K562 (cell line): ENCODE data around the gene OMG. TPM values are rescaled to one million over a fixed set of nuclear protein-coding genes. Genes with fewer than 3 reads are reported as not detected.
A peak's percentile ranks its signal among the peaks of the same experiment; 100 is the strongest.

Source experiments
- ATAC-seq: fragments of 200-7000 bp; cut with Tn5 transposase; 3 replicates; pipeline ENCODE4 v1.9.1; 2020; ENCODE audit warnings: moderate library complexity
- BruUV-seq: library from RNA; stranded (reverse); fragments of 400-500 nt; replicated peaks from 2 replicates; lab custom pipeline; 2021; lab: Mats Ljungman, UMichigan
- CTCF ChIA-PET: fragments of 300-600 bp; formaldehyde crosslinking; extraction: SDS; loops from one replicate; lab custom pipeline; 2021; ENCODE audit warnings: low intra/inter-chr PET ratio; lab: Yijun Ruan, JAX
- POLR2A ChIA-PET: fragments of 300-600, 350-650 bp; sonication (Branson Sonifier 250); formaldehyde crosslinking; extraction: SDS; loops from one replicate; lab custom pipeline; 2021; ENCODE audit warnings: antibody characterized with exemption, inconsistent platforms; lab: Yijun Ruan, JAX
- DNase-seq, 4 experiments: peaks; one replicate each; pipeline versions ENCODE4 v3.0.0 to v3.0.0-alpha.2; 2011 to 2018; ENCODE audit warnings: low spot score in 3 of 4, mixed read lengths in 3 of 4; ENCODE audit errors: extremely low read depth in 1 of 4
- FAIRE-seq: peaks from 2 replicates; lab custom pipeline; 2011; peaks lifted over from hg19 to GRCh38; lab: Jason Lieb, UNC
- H2AFZ ChIP-seq: 2 replicates; pipeline ENCODE4 v1.6.0; 2011; ENCODE audit warnings: low read depth, low read length, control low read depth, inconsistent platforms
- H3K27ac ChIP-seq: fragments of 200-600 bp; 3 replicates; pipeline ENCODE4 v1.8.0; 2011; ENCODE audit warnings: low read depth, mild to moderate bottlenecking, control low read depth, inconsistent platforms, low read length, moderate library complexity, mixed read lengths; ENCODE audit errors: extremely low read depth
- H3K27me3 ChIP-seq, 2 experiments: fragments of 300-600 bp in 1 of 2; 2 replicates in 1 of 2; 3 replicates in 1 of 2; pipeline versions ENCODE4 v1.6.0 to v1.8.0; 2011; ENCODE audit warnings: inconsistent platforms in 2 of 2, low read length in 2 of 2, mild to moderate bottlenecking in 1 of 2, mixed read lengths in 1 of 2, moderate library complexity in 1 of 2; ENCODE audit not compliant: control insufficient read depth in 2 of 2, insufficient read depth in 2 of 2
- H3K36me3 ChIP-seq: fragments of 300-600 bp; 3 replicates; pipeline ENCODE4 v1.8.0; 2011; ENCODE audit warnings: mild to moderate bottlenecking, low read length, inconsistent platforms; ENCODE audit not compliant: control insufficient read depth, insufficient read depth
- H3K4me1 ChIP-seq, 2 experiments: fragments of 200-600 bp in 1 of 2; replicated peaks in 1 of 2; 2 replicates in 1 of 2; 3 replicates in 1 of 2; pipeline versions ENCODE4 v1.5.1 to v1.8.0; 2011; ENCODE audit warnings: inconsistent platforms in 2 of 2, low read length in 2 of 2, mild to moderate bottlenecking in 1 of 2, mixed read lengths in 1 of 2, moderate library complexity in 1 of 2; ENCODE audit not compliant: control insufficient read depth in 2 of 2, insufficient read depth in 2 of 2
- H3K4me2 ChIP-seq: 2 replicates; pipeline ENCODE4 v1.6.1; 2011; ENCODE audit warnings: low read length, control low read depth, inconsistent platforms, mixed read lengths; ENCODE audit not compliant: insufficient read depth
- H3K4me3 ChIP-seq: fragments of 200-600 bp; sonication (generic), shearing (Covaris generic); 2 replicates; pipeline ENCODE4 v1.5.1; 2016; ENCODE audit warnings: control low read depth, inconsistent platforms
- H3K79me2 ChIP-seq: fragments of 200-600 bp; 3 replicates; pipeline ENCODE4 v1.8.0; 2011; ENCODE audit warnings: low read length, inconsistent platforms; ENCODE audit not compliant: control insufficient read depth, insufficient read depth
- H3K9ac ChIP-seq, 2 experiments: 2 replicates each; pipeline versions ENCODE4 v1.6.0 to v1.6.1; 2011; ENCODE audit warnings: low read depth in 2 of 2, low read length in 2 of 2, control low read depth in 1 of 2, inconsistent platforms in 1 of 2, mild to moderate bottlenecking in 1 of 2, mixed read lengths in 1 of 2; ENCODE audit not compliant: insufficient read depth in 1 of 2
- H3K9me1 ChIP-seq: one replicate; pipeline ENCODE4 v1.6.0; 2011; ENCODE audit warnings: inconsistent platforms, mild to moderate bottlenecking, low read length, moderate library complexity; ENCODE audit not compliant: control insufficient read depth, insufficient read depth
- H3K9me3 ChIP-seq: replicated peaks from 2 replicates; pipeline ENCODE4 v1.5.1; 2011; ENCODE audit warnings: low read depth, low read length, inconsistent platforms; ENCODE audit not compliant: control insufficient read depth, insufficient read depth
- H4K20me1 ChIP-seq: replicated peaks from 2 replicates; pipeline ENCODE4 v1.6.1; 2011; ENCODE audit warnings: low read length, inconsistent platforms, mixed read lengths; ENCODE audit not compliant: control insufficient read depth, insufficient read depth
- FOXA3 ChIP-seq, 2 experiments: fragments of 450-650 bp in 1 of 2; sonication (generic) in 1 of 2; formaldehyde crosslinking; IDR thresholded peaks in 1 of 2; conservative IDR thresholded peaks in 1 of 2; 2 replicates each; pipeline versions ENCODE4 v1.4.0 to v1.8.0; 2020 to 2022; ENCODE audit warnings: mild to moderate bottlenecking in 2 of 2, missing genetic modification reagents in 1 of 2
- RAD51 ChIP-seq: fragments of 450-650 bp; IDR thresholded peaks from 2 replicates; pipeline ENCODE4 v1.7.1; 2016; ENCODE audit warnings: low read depth, mild to moderate bottlenecking, borderline replicate concordance
- STAT5B ChIP-seq: fragments of 250-450 bp; sonication (Bioruptor Pico); IDR thresholded peaks from 2 replicates; pipeline ENCODE4 v1.8.0; 2021; ENCODE audit warnings: mild to moderate bottlenecking, inconsistent platforms
- ZNF274 ChIP-seq: IDR thresholded peaks from 2 replicates; pipeline ENCODE4 v1.6.1; 2011; ENCODE audit warnings: low read depth, mild to moderate bottlenecking, low read length, moderate library complexity, borderline replicate concordance
- WGBS: fragments of 100-300 bp; shearing (Covaris generic); methylation state at CpG from one replicate; pipeline ENCODE4 v1.1.6; 2016; ENCODE audit warnings: low coverage, mixed read lengths; ENCODE audit not compliant: insufficient coverage; ENCODE audit errors: missing lambda C conversion rate; 5-methylcytosine and 5-hydroxymethylcytosine counted together
- in situ Hi-C: fragments of 300-500 bp; cut with MboI; formaldehyde crosslinking; loops from 4 replicates; pipeline ENCODE4 v1.15.0; 2018; ENCODE audit warnings: inconsistent platforms, mixed read lengths
- intact Hi-C: fragments of 100-400 bp; cut with micrococcal nuclease; formaldehyde crosslinking; loops from 2 replicates; pipeline ENCODE4 v1.14.2; 2022
- polyA plus RNA-seq, 8 experiments: library from polyadenylated mRNA; depleted of rRNA in 4 of 8; stranded (reverse) in 5 of 8; unstranded in 3 of 8; fragments of >200 nt; fragmentation: Nextera tagmentation in 2 of 8; fragmentation: Illumina TruSeq in 1 of 8; extraction: Ambion mirVana in 2 of 8; extraction: Trizol in 1 of 8; gene quantifications; 2 replicates each; pipeline versions ENCODE4 v1.2.1 to v1.2.3, GENCODE V29; 2011 to 2014; ENCODE audit warnings: inconsistent platforms in 1 of 8, missing spikeins in 1 of 8
- total RNA-seq, 7 experiments: library from RNA; depleted of rRNA in 6 of 7; stranded (reverse); fragments of >200 nt in 6 of 7; fragmentation: Illumina TruSeq in 2 of 7; extraction: Trizol in 2 of 7; gene quantifications; 2 replicates each; pipeline versions ENCODE4 v1.2.1 to v1.2.3, GENCODE V29; 2011 to 2021; ENCODE audit warnings: low replicate concordance in 1 of 7
- TF ChIP-seq, protein P1 (sequence below): sonication (generic); formaldehyde crosslinking; IDR thresholded peaks from 2 replicates; pipeline ENCODE4 v1.5.0; 2020; ENCODE audit warnings: missing genetic modification reagents
- TF ChIP-seq, protein P2 (sequence below): fragments of 450-650 bp; formaldehyde crosslinking; IDR thresholded peaks from 2 replicates; pipeline ENCODE4 v1.4.0; 2020; ENCODE audit warnings: mild to moderate bottlenecking, mixed read lengths

The OMG gene
- total and polyA plus RNA-seq, 9 of the 15 experiments (the other 6 are each of a cell fraction or from before 2014, with no cell fraction given): 0.41 TPM; not detected in 8

DNA sequence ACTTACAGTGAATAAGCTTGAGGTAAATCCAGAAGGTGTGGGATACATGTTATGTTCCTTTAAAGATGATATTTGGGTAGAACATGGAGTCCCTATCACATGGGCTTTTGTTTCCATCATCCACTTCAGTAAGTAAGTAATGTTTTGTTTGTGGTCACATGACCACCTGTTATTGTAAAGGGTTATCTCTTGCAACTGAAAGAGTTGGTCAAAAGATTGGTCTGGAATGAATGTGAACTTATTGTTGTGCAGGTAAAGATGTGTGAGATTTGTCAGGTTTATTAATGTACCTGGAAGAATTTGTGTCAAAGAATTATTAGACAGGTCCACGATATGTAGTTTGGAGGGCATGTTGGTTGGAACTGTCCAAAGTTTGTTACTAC is 1.6 kb downstream of the OMG start:
- no peaks in the 10 kb centered on the region for H3K9me1 ChIP-seq
- H3K9me3 ChIP-seq: no peaks in the 10 kb centered on the region
- DNase-seq (no peak), ATAC-seq (no peak), FAIRE-seq (no peak)
- 81% methylated on average over 1 of the region's 1 CpG for WGBS
- no peak overlapping the region for H3K27ac ChIP-seq
- no TSS peak for BruUV-seq
- H3K9ac ChIP-seq: no peak overlapping the region
- ChIA-PET POLR2A (interaction anchor here (0.5 to 1.3 kb wide), 2 partner anchors 12 to 29 kb away, joined by 3 read pairs; no protein-coding TSS in a partner anchor), CTCF (no interaction called here)
- peaks cover 9% of the 10 kb centered on the region for H3K36me3 ChIP-seq
- no peaks in the 10 kb centered on the region for H3K27me3 ChIP-seq
- no peaks in the 10 kb centered on the region for H3K4me1 ChIP-seq
- H3K79me2 ChIP-seq: no peaks in the 10 kb centered on the region
- no peak overlapping the region for H3K4me3 ChIP-seq
- intact Hi-C loops: no loop called here
- no peak overlapping the region for H3K4me2 ChIP-seq
- in situ Hi-C loops: no loop called here
- H2AFZ ChIP-seq: no peak overlapping the region
- TF ChIP-seq, protein P1, sequence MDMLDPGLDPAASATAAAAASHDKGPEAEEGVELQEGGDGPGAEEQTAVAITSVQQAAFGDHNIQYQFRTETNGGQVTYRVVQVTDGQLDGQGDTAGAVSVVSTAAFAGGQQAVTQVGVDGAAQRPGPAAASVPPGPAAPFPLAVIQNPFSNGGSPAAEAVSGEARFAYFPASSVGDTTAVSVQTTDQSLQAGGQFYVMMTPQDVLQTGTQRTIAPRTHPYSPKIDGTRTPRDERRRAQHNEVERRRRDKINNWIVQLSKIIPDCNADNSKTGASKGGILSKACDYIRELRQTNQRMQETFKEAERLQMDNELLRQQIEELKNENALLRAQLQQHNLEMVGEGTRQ (CRISPR knock-in tag): peak; percentile 19; the same call in 1 of the 2 replicates
- TF ChIP-seq RAD51 (peak; percentile 31; the same call in 1 of the 2 replicates), FOXA3 (CRISPR knock-in tag; conservative IDR thresholded peaks at IDR 0.05 in 1 of 2, IDR thresholded peaks at IDR 0.05 in 1 of 2) (no peak), ZNF274 (no peak), STAT5B (no peak)
- TF ChIP-seq, protein P2, sequence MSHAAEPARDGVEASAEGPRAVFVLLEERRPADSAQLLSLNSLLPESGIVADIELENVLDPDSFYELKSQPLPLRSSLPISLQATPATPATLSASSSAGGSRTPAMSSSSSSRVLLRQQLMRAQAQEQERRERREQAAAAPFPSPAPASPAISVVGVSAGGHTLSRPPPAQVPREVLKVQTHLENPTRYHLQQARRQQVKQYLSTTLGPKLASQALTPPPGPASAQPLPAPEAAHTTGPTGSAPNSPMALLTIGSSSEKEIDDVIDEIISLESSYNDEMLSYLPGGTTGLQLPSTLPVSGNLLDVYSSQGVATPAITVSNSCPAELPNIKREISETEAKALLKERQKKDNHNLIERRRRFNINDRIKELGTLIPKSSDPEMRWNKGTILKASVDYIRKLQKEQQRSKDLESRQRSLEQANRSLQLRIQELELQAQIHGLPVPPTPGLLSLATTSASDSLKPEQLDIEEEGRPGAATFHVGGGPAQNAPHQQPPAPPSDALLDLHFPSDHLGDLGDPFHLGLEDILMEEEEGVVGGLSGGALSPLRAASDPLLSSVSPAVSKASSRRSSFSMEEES: peak; percentile 93
- no peaks in the 10 kb centered on the region for H4K20me1 ChIP-seq
